H1 (cell line): ENCODE results near the gene KCTD19. TPM values are rescaled to one million over a fixed set of nuclear protein-coding genes. Genes with fewer than 3 reads are reported as not detected.

Source experiments
- ASH2L ChIP-seq: fragments of 200-600, 300-600 bp; sonication (generic); IDR thresholded peaks from one replicate; pipeline ENCODE4 v1.7.1; 2017; ENCODE audit warnings: low read length
- CBX5 ChIP-seq: fragments of 300-800, 300-1000 bp; sonication (generic); IDR thresholded peaks from 2 replicates; pipeline ENCODE4 v1.7.1; 2016; ENCODE audit warnings: antibody characterized with exemption, low read length, low read depth
- CTBP2 ChIP-seq: IDR thresholded peaks from 2 replicates; pipeline ENCODE4 v1.7.0; 2011; ENCODE audit warnings: borderline replicate concordance, mild to moderate bottlenecking, moderate library complexity, mixed read lengths, low read length; ENCODE audit not compliant: insufficient read depth, insufficient read length
- EGR1 ChIP-seq: IDR thresholded peaks from 2 replicates; pipeline ENCODE4 v1.6.1; 2011; ENCODE audit warnings: low read depth, low read length, borderline replicate concordance
- GTF2F1 ChIP-seq: IDR thresholded peaks from 2 replicates; pipeline ENCODE4 v1.6.1; 2012; ENCODE audit warnings: low read depth, low read length, improper control_type of control experiment, borderline replicate concordance
- HDAC2 ChIP-seq, 2 experiments: fragments of 300-600 bp in 1 of 2; sonication (generic) in 1 of 2; IDR thresholded peaks; 2 replicates each; pipeline ENCODE4 v1.6.1; 2011 to 2012; ENCODE audit warnings: low read depth in 2 of 2, low read length in 2 of 2, mild to moderate bottlenecking in 2 of 2, moderate library complexity in 2 of 2, borderline replicate concordance in 1 of 2, inconsistent platforms in 1 of 2
- KDM1A ChIP-seq: fragments of 200-600, 300-600 bp; sonication (generic); IDR thresholded peaks from 2 replicates; pipeline ENCODE4 v1.7.1; 2016; ENCODE audit warnings: mild to moderate bottlenecking, low read length, borderline replicate concordance
- RAD21 ChIP-seq, 2 experiments: IDR thresholded peaks in 1 of 2; conservative IDR thresholded peaks in 1 of 2; 2 replicates each; pipeline ENCODE4 v1.6.1; 2011; ENCODE audit warnings: low read depth in 2 of 2, low read length in 2 of 2, improper control_type of control experiment in 1 of 2, inconsistent platforms in 1 of 2, mild to moderate bottlenecking in 1 of 2, moderate library complexity in 1 of 2
- RFX5 ChIP-seq: IDR thresholded peaks from 2 replicates; pipeline ENCODE4 v1.6.1; 2011; ENCODE audit warnings: low read depth, low read length, improper control_type of control experiment, borderline replicate concordance
- polyA plus RNA-seq, 7 experiments: library from polyadenylated mRNA; depleted of rRNA in 3 of 7; stranded (reverse) in 5 of 7; unstranded in 2 of 7; fragments of >200 nt in 5 of 7; fragments of 200-250 nt in 2 of 7; gene quantifications; 1 replicate in 5 of 7; 2 replicates in 1 of 7; 4 replicates in 1 of 7; pipeline versions ENCODE4 v1.2.1 to v1.2.3, GENCODE V29; 2011 to 2013; ENCODE audit warnings: missing spikeins in 2 of 7, mixed read lengths in 2 of 7
- total RNA-seq: library from RNA; stranded (reverse); fragmentation: NEBNext Ultra II Directional; extraction: Animal tissue kit (Norgen Biotek cat#: 25700); gene quantifications from 2 replicates; pipeline ENCODE4 v1.2.1, GENCODE V29; 2021
- TF ChIP-seq, protein P1 (sequence below): IDR thresholded peaks from 2 replicates; pipeline ENCODE4 v1.6.1; 2012; ENCODE audit warnings: inconsistent platforms

KCTD19 gene
- total and polyA plus RNA-seq, 2 of the 8 experiments (the other 6 are each of a cell fraction or from before 2014, with no cell fraction given), result 0.06 to 0.24 TPM

DNA sequence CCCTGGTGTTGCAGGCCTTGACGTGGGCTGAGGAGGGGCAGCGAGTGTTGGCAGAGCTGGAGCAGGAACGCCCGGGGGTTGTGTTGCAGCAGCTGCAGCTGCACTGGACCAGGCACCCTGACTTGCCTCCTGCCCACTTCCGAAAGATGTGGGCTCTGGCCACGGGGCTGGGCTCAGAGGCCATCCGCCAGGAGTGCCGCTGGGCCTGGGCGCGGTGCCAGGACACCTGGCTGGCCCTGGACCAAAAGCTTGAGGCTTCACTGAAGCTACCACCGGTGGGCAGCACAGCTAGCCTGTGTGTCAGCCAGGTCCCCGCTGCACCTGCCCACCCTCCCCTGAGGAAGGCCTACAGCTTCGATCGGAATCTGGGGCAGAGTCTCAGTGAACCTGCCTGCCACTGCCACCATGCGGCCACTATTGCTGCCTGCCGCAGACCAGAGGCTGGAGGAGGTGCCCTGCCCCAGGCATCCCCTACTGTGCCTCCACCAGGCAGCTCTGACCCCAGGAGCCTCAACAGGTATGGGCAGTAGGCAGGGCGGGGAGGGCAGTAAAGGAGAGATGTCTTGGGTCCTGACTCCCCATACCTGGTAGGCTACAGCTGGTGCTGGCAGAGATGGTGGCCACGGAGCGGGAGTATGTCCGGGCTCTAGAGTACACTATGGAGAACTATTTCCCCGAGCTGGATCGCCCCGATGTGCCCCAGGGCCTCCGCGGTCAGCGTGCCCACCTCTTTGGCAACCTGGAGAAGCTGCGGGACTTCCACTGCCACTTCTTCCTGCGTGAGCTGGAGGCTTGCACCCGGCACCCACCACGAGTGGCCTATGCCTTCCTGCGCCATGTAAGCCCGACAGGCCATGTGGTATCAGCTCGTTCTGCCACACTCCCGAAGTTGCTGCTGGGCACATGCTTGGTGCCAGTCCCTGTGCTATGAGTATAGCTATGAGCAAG is 41.6 kb downstream of the KCTD19 start (continued):
- TF ChIP-seq, protein P1, sequence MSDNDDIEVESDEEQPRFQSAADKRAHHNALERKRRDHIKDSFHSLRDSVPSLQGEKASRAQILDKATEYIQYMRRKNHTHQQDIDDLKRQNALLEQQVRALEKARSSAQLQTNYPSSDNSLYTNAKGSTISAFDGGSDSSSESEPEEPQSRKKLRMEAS, result peak; percentile 59
- TF ChIP-seq CBX5, result no peak
- no peak for TF ChIP-seq RFX5
- TF ChIP-seq EGR1, result no peak
- TF ChIP-seq HDAC2 (IDR thresholded peaks at IDR 0.05; ENCODE audit: borderline replicate concordance in 1 of 2, low read depth in 2 of 2, low read length in 2 of 2), result no peak
- TF ChIP-seq GTF2F1, result no peak
- TF ChIP-seq KDM1A, result no peak
- no peak for TF ChIP-seq ASH2L
- peak; percentile 62 to 78 for TF ChIP-seq RAD21 (IDR thresholded peaks at IDR 0.05 in 1 of 2, conservative IDR thresholded peaks at IDR 0.05 in 1 of 2; ENCODE audit: low read depth in 2 of 2, low read length in 2 of 2)
- no peak for TF ChIP-seq CTBP2
